Naive thymus-derived CD8-positive, alpha-beta T cell (primary cell): ENCODE measurements around the gene CELF4. TPM values are rescaled to one million over a fixed set of nuclear protein-coding genes. Genes with fewer than 3 reads are reported as not detected.

ENCODE experiments used
- ATAC-seq, 2 donors: fragments of 150-1000 bp; cut with Tn5 transposase in 1 of 2; sonication (Bioruptor Pico), chemical (Tn5 transposase) in 1 of 2; 1 replicate in 1 of 2; 2 replicates in 1 of 2; pipeline ENCODE4 v1.10.0; 2021; ENCODE audit warnings: mild to moderate bottlenecking in 2 of 2, moderate library complexity in 2 of 2
- POLR2A ChIA-PET: fragments of 350-600 bp; sonication (Branson Sonifier 250); formaldehyde crosslinking; loops from one replicate; lab custom pipeline; 2021; ENCODE audit warnings: antibody characterized with exemption; lab: Charles Lee
- DNase-seq, 10 donors: peaks; one replicate each; pipeline versions ENCODE4 v3.0.0 to v3.0.0-alpha.2; 2020 to 2022
- H3K27ac Mint-ChIP-seq, 10 donors: one replicate each; pipeline ENCODE4 v1.8.0; 2020 to 2022; ENCODE audit warnings: mild to moderate bottlenecking in 10 of 10, mixed read lengths in 10 of 10, moderate library complexity in 4 of 10, inconsistent platforms in 1 of 10
- H3K27me3 Mint-ChIP-seq, 5 donors: one replicate each; pipeline ENCODE4 v1.8.0; 2021 to 2022; ENCODE audit warnings: mixed read lengths in 5 of 5
- H3K36me3 Mint-ChIP-seq, 3 donors: one replicate each; pipeline ENCODE4 v1.8.0; 2020 to 2022; ENCODE audit warnings: mixed read lengths in 3 of 3, mild to moderate bottlenecking in 2 of 3, inconsistent platforms in 1 of 3
- H3K4me1 Mint-ChIP-seq, 4 donors: one replicate each; pipeline ENCODE4 v1.8.0; 2021 to 2022; ENCODE audit warnings: mixed read lengths in 4 of 4
- H3K4me3 Mint-ChIP-seq, 10 donors: one replicate each; pipeline ENCODE4 v1.8.0; 2020 to 2022; ENCODE audit warnings: mild to moderate bottlenecking in 10 of 10, mixed read lengths in 10 of 10, moderate library complexity in 6 of 10, inconsistent platforms in 1 of 10
- H3K9me3 Mint-ChIP-seq, 9 donors: one replicate each; pipeline ENCODE4 v1.8.0; 2020 to 2022; ENCODE audit warnings: mixed read lengths in 9 of 9, mild to moderate bottlenecking in 3 of 9, inconsistent platforms in 1 of 9, moderate library complexity in 1 of 9
- polyA plus RNA-seq, 3 donors: library from polyadenylated mRNA; unstranded; fragments of 300-500 nt; fragmentation: Illumina TruSeq; gene quantifications; one replicate each; pipeline ENCODE4 v1.2.3, GENCODE V29; 2021
- total RNA-seq, 8 experiments: library from RNA in 2 of 8; stranded (reverse) in 2 of 8; gene quantifications; one replicate each; pipeline ENCODE4 v1.2.3 and lab custom pipeline; 2021 to 2026

Gene CELF4
- total and polyA plus RNA-seq, 5 experiments from 2014 or later: 0.08 to 0.43 TPM; not detected in 3

GRCh38 chr18:37420315-37420880 lies 145.2 kb downstream of the CELF4 start:
- Mint-ChIP-seq H3K9me3 (no peaks in the 10 kb centered on the region), H3K36me3 (no peaks in the 10 kb centered on the region), H3K4me3 (no peak overlapping the region), H3K27ac (no peak overlapping the region), H3K27me3 (peaks cover 0 to 32% (median 7%) of the 10 kb centered on the region in 5 donors), H3K4me1 (peaks cover 0 to 5% (median under 1%) of the 10 kb centered on the region in 4 donors)
- ATAC-seq (no peak), DNase-seq (no peak)
- POLR2A ChIA-PET: no interaction called here

- ATAC-seq (no peak), DNase-seq (no peak)
- POLR2A ChIA-PET: no interaction called here
- Mint-ChIP-seq H3K4me3 (no peak overlapping the region), H3K36me3 (no peaks in the 10 kb centered on the region), H3K27ac (no peak overlapping the region), H3K27me3 (peaks cover 0 to 32% (median 7%) of the 10 kb centered on the region in 5 donors), H3K9me3 (no peaks in the 10 kb centered on the region), H3K4me1 (peaks cover 0 to 4% (median under 1%) of the 10 kb centered on the region in 4 donors)
These were observed 145.7 kb downstream of the CELF4 start for GRCh38 chr18:37419866-37420265.

GRCh38 chr18:37419315-37419714 lies 146.3 kb downstream of the CELF4 start:
- Mint-ChIP-seq H3K4me3 (peak overlapping the region in 1 of 10 donors; percentile 25), H3K9me3 (no peaks in the 10 kb centered on the region), H3K4me1 (peaks cover 0 to 3% (median 0%) of the 10 kb centered on the region in 4 donors), H3K27me3 (peaks cover 0 to 32% (median 5%) of the 10 kb centered on the region in 5 donors), H3K36me3 (no peaks in the 10 kb centered on the region), H3K27ac (no peak overlapping the region)
- ATAC-seq (no peak), DNase-seq (no peak)
- POLR2A ChIA-PET: no interaction called here

- Mint-ChIP-seq H3K4me3 (no peak overlapping the region), H3K9me3 (no peaks in the 10 kb centered on the region), H3K4me1 (no peaks in the 10 kb centered on the region), H3K36me3 (no peaks in the 10 kb centered on the region), H3K27me3 (peaks cover 0 to 15% (median 5%) of the 10 kb centered on the region in 5 donors), H3K27ac (no peak overlapping the region)
- no peak for DNase-seq
- POLR2A ChIA-PET: no interaction called here
- ATAC-seq: no peak
These were observed 150.8 kb downstream of the CELF4 start for GRCh38 chr18:37414816-37415215.

GRCh38 chr18:37412829-37413228 lies 152.8 kb downstream of the CELF4 start:
- DNase-seq: no peak

GRCh38 chr18:37412333-37412732 lies 153.3 kb downstream of the CELF4 start:
- no peak overlapping the region for H3K27ac Mint-ChIP-seq
- POLR2A ChIA-PET: no interaction called here
- no peak for ATAC-seq
- H3K4me3 Mint-ChIP-seq: no peak overlapping the region
- H3K9me3 Mint-ChIP-seq: no peaks in the 10 kb centered on the region
- peaks cover 0 to 12% (median 5%) of the 10 kb centered on the region in 5 donors for H3K27me3 Mint-ChIP-seq
- DNase-seq: no peak
- no peaks in the 10 kb centered on the region for H3K4me1 Mint-ChIP-seq
- H3K36me3 Mint-ChIP-seq: no peaks in the 10 kb centered on the region

More at GRCh38 chr18:37412829-37413228, 152.8 kb downstream of the CELF4 start:
- Mint-ChIP-seq H3K4me1 (no peaks in the 10 kb centered on the region), H3K4me3 (no peak overlapping the region), H3K27ac (no peak overlapping the region), H3K36me3 (no peaks in the 10 kb centered on the region), H3K27me3 (peaks cover 0 to 13% (median 5%) of the 10 kb centered on the region in 5 donors), H3K9me3 (no peaks in the 10 kb centered on the region)
- POLR2A ChIA-PET: no interaction called here
- no peak for ATAC-seq

GRCh38 chr18:37409878-37410277 lies 155.7 kb downstream of the CELF4 start:
- DNase-seq: no peak
- Mint-ChIP-seq H3K27ac (no peak overlapping the region), H3K4me1 (peaks cover 2 to 7% (median 3%) of the 10 kb centered on the region in 4 donors), H3K36me3 (no peaks in the 10 kb centered on the region), H3K4me3 (no peak overlapping the region), H3K27me3 (peaks cover 0 to 4% (median 0%) of the 10 kb centered on the region in 5 donors), H3K9me3 (no peaks in the 10 kb centered on the region)
- ATAC-seq: no peak
- POLR2A ChIA-PET: no interaction called here

- Mint-ChIP-seq H3K4me3 (no peak overlapping the region), H3K27ac (no peak overlapping the region), H3K4me1 (peaks cover 2 to 7% (median 3%) of the 10 kb centered on the region in 4 donors), H3K27me3 (peaks cover 0 to 4% (median 0%) of the 10 kb centered on the region in 5 donors), H3K9me3 (no peaks in the 10 kb centered on the region), H3K36me3 (no peaks in the 10 kb centered on the region)
- no peak for ATAC-seq
- POLR2A ChIA-PET: no interaction called here
- no peak for DNase-seq
These were observed 156.8 kb downstream of the CELF4 start for GRCh38 chr18:37408676-37409265.

GRCh38 chr18:37407571-37407970 lies 158.0 kb downstream of the CELF4 start:
- POLR2A ChIA-PET: no interaction called here
- Mint-ChIP-seq H3K4me3 (no peak overlapping the region), H3K27ac (no peak overlapping the region), H3K9me3 (no peaks in the 10 kb centered on the region), H3K36me3 (no peaks in the 10 kb centered on the region), H3K27me3 (peaks cover 0 to 4% (median 0%) of the 10 kb centered on the region in 5 donors), H3K4me1 (peaks cover 2 to 7% (median 3%) of the 10 kb centered on the region in 4 donors)
- ATAC-seq (no peak), DNase-seq (no peak)

GRCh38 chr18:37405772-37406171 lies 159.8 kb downstream of the CELF4 start:
- Mint-ChIP-seq H3K36me3 (no peaks in the 10 kb centered on the region), H3K27me3 (peaks cover 0 to 4% (median 0%) of the 10 kb centered on the region in 5 donors), H3K4me3 (no peak overlapping the region), H3K4me1 (peaks cover 2 to 7% (median 3%) of the 10 kb centered on the region in 4 donors), H3K27ac (no peak overlapping the region), H3K9me3 (no peaks in the 10 kb centered on the region)
- no peak for ATAC-seq
- POLR2A ChIA-PET: interaction anchor here (0.6 kb wide), 1 partner anchor 795 kb away, joined by 3 read pairs; no protein-coding TSS in a partner anchor
- no peak for DNase-seq

- peaks cover 2 to 7% (median 3%) of the 10 kb centered on the region in 4 donors for H3K4me1 Mint-ChIP-seq
- H3K9me3 Mint-ChIP-seq: no peaks in the 10 kb centered on the region
- H3K4me3 Mint-ChIP-seq: peak overlapping the region in 2 of 10 donors; percentile 2 to 22
- POLR2A ChIA-PET: no interaction called here
- peaks cover 0 to 4% (median 0%) of the 10 kb centered on the region in 5 donors for H3K27me3 Mint-ChIP-seq
- H3K27ac Mint-ChIP-seq: peak overlapping the region in 1 of 10 donors; percentile 74
- ATAC-seq (no peak), DNase-seq (no peak)
- H3K36me3 Mint-ChIP-seq: no peaks in the 10 kb centered on the region
These were observed 160.4 kb downstream of the CELF4 start for GRCh38 chr18:37405229-37405628.

- Mint-ChIP-seq H3K9me3 (no peaks in the 10 kb centered on the region), H3K4me1 (peaks cover 2 to 7% (median 3%) of the 10 kb centered on the region in 4 donors), H3K27ac (no peak overlapping the region), H3K4me3 (no peak overlapping the region), H3K36me3 (no peaks in the 10 kb centered on the region), H3K27me3 (peaks cover 0 to 3% (median 0%) of the 10 kb centered on the region in 5 donors)
- DNase-seq: no peak
- ATAC-seq: peak in 1 of 2 donors; percentile 7
- POLR2A ChIA-PET: no interaction called here
These were observed 161.8 kb downstream of the CELF4 start for GRCh38 chr18:37403788-37404187.

- Mint-ChIP-seq H3K9me3 (no peaks in the 10 kb centered on the region), H3K27ac (no peak overlapping the region), H3K27me3 (peaks cover 0 to 2% (median 0%) of the 10 kb centered on the region in 5 donors), H3K4me1 (peaks cover 2 to 7% (median 3%) of the 10 kb centered on the region in 4 donors), H3K36me3 (no peaks in the 10 kb centered on the region), H3K4me3 (no peak overlapping the region)
- POLR2A ChIA-PET: no interaction called here
- DNase-seq: no peak
- no peak for ATAC-seq
These were observed 162.4 kb downstream of the CELF4 start for GRCh38 chr18:37403100-37403781.
